BJ (cell line): ENCODE data around the gene POLR2I. TPM values are rescaled to one million over a fixed set of nuclear protein-coding genes. Genes with fewer than 3 reads are reported as not detected.

Source experiments
- CTCF ChIA-PET: fragments of 350-600 bp; formaldehyde crosslinking; extraction: SDS; loops from one replicate; lab custom pipeline; 2021; ENCODE audit warnings: antibody characterized with exemption, inconsistent platforms; lab: Yijun Ruan, JAX
- POLR2A ChIA-PET: fragments of 300-600 bp; sonication (Branson Sonifier 250); formaldehyde crosslinking; extraction: SDS; loops from one replicate; lab custom pipeline; 2021; ENCODE audit warnings: antibody characterized with exemption; lab: Charles Lee
- DNase-seq: peaks from one replicate; pipeline ENCODE4 v3.0.0-alpha.2; 2011; ENCODE audit warnings: low read depth
- H3K27me3 ChIP-seq: 2 replicates; pipeline ENCODE4 v1.6.0; 2011; ENCODE audit warnings: low read length; ENCODE audit not compliant: control insufficient read depth, insufficient read depth
- H3K36me3 ChIP-seq: 2 replicates; pipeline ENCODE4 v1.5.1; 2011; ENCODE audit warnings: low read length; ENCODE audit not compliant: control insufficient read depth, insufficient read depth
- H3K4me3 ChIP-seq: 2 replicates; pipeline ENCODE4 v1.5.1; 2011; ENCODE audit warnings: low read depth, mild to moderate bottlenecking, control low read depth, low read length
- polyA plus RNA-seq: library from polyadenylated mRNA; depleted of rRNA; stranded (reverse); fragments of >200 nt; gene quantifications from 2 replicates; pipeline ENCODE4 v1.2.3, GENCODE V29; 2011
- TF ChIP-seq, protein P1 (sequence below): IDR thresholded peaks from 2 replicates; pipeline ENCODE4 v1.5.1; 2011; ENCODE audit warnings: low read depth, mild to moderate bottlenecking, control low read depth, inconsistent platforms, low read length, moderate library complexity; ENCODE audit not compliant: insufficient read depth

The POLR2I gene
- polyA plus RNA-seq, 1 experiment, result 94.0 TPM

DNA sequence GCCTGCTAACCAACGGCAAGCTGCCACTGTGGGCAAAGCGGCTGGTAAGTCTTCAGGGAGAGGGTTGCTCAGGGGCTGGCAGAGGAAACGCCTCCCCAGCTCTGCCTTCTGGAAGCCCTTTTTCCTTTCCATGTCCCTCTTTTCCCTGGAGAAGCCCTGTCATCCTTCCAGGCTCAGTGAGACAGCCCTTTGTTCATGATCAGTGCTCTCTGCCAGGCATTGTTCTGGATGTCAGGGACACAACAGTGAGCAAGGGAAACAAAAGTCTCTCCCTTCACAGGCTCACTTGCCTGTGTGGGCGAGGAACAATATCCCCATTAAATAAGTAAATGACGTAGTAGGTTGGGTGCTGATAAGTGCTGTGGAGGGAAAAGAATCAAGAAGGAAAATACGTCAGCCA, 17.6 kb downstream of the POLR2I start:
- Histone ChIP-seq H3K27me3 (no peaks in the 10 kb centered on the region), H3K4me3 (no peak overlapping the region), H3K36me3 (peaks cover 1% of the 10 kb centered on the region; the same call in 1 of the 2 replicates)
- DNase-seq, result no peak
- TF ChIP-seq, protein P1, sequence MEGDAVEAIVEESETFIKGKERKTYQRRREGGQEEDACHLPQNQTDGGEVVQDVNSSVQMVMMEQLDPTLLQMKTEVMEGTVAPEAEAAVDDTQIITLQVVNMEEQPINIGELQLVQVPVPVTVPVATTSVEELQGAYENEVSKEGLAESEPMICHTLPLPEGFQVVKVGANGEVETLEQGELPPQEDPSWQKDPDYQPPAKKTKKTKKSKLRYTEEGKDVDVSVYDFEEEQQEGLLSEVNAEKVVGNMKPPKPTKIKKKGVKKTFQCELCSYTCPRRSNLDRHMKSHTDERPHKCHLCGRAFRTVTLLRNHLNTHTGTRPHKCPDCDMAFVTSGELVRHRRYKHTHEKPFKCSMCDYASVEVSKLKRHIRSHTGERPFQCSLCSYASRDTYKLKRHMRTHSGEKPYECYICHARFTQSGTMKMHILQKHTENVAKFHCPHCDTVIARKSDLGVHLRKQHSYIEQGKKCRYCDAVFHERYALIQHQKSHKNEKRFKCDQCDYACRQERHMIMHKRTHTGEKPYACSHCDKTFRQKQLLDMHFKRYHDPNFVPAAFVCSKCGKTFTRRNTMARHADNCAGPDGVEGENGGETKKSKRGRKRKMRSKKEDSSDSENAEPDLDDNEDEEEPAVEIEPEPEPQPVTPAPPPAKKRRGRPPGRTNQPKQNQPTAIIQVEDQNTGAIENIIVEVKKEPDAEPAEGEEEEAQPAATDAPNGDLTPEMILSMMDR, result no peak
- CTCF ChIA-PET, result no interaction called here
- POLR2A ChIA-PET, result no interaction called here

DNA sequence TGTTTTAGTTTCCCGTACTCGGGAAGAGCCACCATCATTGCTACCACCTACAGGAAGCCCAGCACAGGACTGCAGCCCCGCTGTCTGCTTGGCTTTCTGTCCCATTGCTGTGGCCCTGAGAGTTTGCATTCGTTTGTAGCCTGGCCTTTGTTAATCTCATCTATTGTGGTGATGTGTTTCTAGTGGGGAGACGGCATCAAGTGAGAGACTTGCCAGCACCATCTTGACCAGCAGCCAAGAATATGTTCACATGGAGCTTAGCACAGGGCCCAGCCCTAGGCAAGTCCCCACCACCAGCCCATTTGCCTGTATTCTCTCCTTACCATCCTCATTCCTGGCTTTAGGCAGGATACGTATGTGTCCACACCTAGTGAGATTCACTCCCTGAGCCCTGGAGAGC, 21.0 kb downstream of the POLR2I start:
- no peak for DNase-seq
- no peak overlapping the region for H3K4me3 ChIP-seq
- H3K27me3 ChIP-seq, result no peaks in the 10 kb centered on the region
- TF ChIP-seq, protein P1, result no peak
- H3K36me3 ChIP-seq, result peaks cover 4% of the 10 kb centered on the region
- POLR2A ChIA-PET, result no interaction called here
- CTCF ChIA-PET, result no interaction called here

DNA sequence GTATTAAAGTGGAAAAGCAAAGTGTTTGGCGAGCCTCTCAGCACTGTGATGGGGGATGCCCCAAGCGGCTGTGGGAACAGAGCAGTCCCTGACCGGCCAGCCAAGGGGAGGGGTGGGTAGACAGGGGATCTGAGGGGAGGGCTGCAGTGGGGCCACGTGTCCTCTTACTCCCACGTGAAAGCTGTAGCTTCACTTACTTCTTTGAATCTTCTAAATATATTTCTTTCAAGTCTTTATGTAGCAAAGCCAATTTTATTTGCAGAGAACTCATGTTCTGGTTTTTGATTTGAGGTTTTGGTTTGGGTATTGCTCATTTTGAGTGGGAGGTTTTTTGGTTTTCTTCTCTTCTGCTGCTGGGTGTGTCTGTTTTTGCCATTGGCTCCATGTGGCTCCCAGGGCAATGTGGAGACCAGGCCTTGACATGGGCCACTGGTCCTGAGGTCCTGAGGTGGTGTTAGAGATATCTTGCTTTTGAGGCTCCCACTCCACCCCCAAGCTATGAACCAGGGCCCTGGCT, 21.5 kb downstream of the POLR2I start:
- no peak overlapping the region for H3K4me3 ChIP-seq
- H3K36me3 ChIP-seq, result peaks cover 4% of the 10 kb centered on the region
- no peaks in the 10 kb centered on the region for H3K27me3 ChIP-seq
- TF ChIP-seq, protein P1, result no peak
- DNase-seq, result no peak
- POLR2A ChIA-PET, result no interaction called here
- CTCF ChIA-PET, result no interaction called here

DNA sequence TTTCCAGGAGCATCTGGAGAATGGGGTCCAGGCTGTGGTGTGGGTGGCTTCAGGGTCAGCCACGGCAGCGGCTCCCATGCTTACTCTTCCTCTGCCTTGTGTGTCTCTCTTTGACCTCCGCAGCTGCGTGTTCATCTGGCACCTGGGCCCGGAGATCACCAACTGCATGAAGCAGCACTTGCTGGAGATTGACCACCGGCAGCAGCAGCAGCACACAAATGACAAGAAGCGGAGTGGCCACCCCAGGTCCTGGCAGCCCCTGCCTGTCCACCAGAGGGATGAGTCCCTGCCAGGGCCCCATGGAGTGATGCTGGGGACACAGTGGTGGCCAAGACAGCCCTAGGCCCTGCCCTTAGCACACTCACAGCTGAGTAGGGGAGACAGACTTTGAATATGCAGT, 22.1 kb downstream of the POLR2I start:
- POLR2A ChIA-PET, result no interaction called here
- DNase-seq, result no peak
- TF ChIP-seq, protein P1, result no peak
- CTCF ChIA-PET, result no interaction called here
- Histone ChIP-seq H3K4me3 (no peak overlapping the region), H3K36me3 (peaks cover 4% of the 10 kb centered on the region), H3K27me3 (no peaks in the 10 kb centered on the region)

DNA sequence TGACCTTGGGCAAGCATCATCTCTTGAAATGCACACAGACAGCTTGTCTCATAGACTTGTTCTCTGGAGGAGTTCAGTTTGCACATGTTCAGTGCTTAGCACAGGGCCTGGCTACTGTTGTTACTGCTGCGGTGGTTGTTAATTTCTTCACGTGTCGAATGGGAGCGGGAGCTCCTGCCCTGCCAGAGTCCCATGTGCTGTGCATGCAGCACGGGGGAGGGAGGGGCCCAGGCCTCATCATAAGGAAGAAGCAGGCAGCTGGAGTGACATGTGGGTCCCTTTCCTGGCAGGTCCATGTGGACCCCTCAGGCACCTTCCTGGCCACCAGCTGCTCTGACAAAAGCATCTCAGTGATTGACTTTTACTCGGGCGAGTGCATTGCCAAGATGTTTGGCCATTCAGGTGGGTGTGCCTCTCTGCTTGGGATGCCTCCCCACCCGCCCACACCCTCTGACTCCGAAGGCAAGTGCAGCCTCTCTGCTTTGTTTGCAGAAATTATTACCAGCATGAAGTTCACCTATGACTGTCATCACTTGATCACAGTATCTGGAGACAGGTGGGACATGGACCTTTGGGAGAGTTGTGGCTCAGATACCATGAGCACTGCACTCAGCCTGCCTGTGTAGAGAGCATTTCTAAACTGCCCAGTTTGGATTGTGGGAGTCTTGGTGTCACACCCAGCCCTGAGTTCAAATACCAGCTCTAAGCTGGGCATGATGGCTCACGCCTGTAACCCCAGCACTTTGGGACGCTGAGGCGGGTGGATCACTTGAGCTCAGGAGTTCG, 23.6 kb downstream of the POLR2I start:
- no peaks in the 10 kb centered on the region for H3K27me3 ChIP-seq
- CTCF ChIA-PET, result no interaction called here
- no peak for DNase-seq
- no peak overlapping the region for H3K4me3 ChIP-seq
- peaks cover 5% of the 10 kb centered on the region for H3K36me3 ChIP-seq
- POLR2A ChIA-PET, result no interaction called here
- TF ChIP-seq, protein P1, result no peak
